Measurements from ENCODE around the gene TRH. TPM values are rescaled to one million over a fixed set of nuclear protein-coding genes. Genes with fewer than 3 reads are reported as not detected.
"Not testable (repeated sequence)": the region's sequence is repeated elsewhere in the genome, so short reads cannot be mapped to it uniquely, and the experiment has no call there.

The TRH gene
- total RNA-seq, 1 donor from 2014 or later = 1.1 TPM

GRCh38 chr3:129966876-129967275 is 7.6 kb upstream of the TRH start:
- DNase-seq = no peak

DNA sequence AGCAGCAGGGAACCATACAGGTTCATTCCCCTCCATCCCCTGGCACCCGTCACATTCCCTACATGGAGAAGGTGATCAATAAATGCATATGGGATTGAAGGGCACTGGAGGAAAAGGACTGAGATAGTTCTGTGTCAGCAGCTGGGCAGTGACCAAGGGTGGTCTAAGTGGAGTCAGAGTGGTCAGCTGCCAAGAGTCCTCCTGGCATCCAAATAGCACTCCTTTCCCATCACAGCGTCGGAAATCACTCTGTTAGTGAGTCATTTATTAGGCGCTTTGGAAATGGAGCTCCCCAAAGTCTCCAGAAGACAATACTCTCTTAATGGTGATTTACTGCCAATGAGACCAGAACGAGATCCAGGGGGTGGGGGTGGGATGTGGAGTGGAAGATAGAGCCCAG is 6.8 kb upstream of the TRH start:
- DNase-seq = no peak

DNA sequence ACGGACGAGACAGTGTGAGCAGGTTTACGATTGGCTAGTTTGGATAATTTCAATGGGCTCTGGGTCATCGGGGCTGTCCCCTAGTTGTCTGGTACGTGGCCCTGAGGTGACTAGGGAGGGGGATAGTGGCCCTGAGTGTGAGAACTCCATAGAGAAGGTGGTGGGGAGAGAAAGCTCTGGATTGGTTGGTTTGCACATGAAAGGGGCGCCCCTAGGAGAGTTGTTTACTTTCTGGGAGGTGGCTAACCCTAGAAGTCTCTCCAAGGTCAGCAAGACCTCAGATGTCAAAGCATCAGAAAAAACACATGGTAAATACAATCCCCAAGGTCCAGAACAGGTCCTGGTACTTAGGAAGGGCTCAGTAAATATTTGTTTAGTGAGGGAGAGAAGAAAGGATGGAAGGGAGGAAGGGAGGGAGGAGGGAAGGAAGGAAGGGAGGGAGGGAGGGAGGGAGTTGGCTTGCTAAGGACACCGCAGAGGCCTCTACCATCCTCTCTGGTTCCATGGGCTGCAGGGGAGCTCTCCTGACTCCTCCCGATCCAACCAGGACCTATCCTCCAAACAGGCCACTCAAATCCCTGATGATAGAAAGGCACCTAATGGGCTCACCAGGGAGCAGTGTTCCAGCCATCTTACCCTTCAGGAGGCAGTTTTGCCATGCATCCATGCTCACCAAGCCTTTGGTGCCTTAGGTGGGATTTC is 3.0 kb upstream of the TRH start:
- DNase-seq = no peak

DNA sequence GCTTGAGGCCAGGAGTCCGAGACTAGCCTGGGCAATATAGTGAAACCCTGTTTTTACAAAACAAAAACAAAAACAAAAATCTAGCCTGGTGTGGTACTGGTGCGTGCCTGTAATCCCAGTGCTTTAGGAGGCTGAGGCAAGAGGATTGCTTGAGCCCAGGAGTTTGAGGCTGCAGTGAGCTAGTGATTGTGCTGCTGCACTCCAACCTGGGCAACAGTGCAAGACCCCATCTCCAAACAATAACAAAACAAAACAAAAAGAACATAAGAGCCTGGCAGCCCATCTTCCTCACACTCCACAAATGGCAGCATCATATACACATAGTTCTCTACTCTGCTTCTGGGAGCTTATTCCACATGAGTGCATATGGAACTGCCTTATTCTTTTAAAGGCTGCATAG is 2.2 kb upstream of the TRH start:
- DNase-seq = no peak

GRCh38 chr3:129973853-129974563 is 512 bp upstream of the TRH start:
- DNase-seq = no peak

GRCh38 chr3:129974833-129975704 is 549 bp downstream of the TRH start:
- DNase-seq = no peak

DNA sequence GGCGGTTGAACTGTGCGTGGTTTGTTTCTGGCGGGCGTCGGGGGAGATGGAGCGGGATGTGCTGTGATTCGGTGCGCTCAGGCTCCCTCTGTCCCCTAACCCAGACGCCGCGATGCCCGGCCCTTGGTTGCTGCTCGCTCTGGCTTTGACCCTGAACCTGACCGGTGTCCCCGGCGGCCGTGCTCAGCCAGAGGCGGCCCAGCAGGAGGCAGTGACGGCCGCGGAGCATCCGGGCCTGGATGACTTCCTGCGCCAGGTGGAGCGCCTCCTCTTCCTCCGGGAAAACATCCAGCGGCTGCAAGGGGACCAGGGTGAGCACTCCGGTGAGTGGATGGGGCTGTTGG is 1.2 kb downstream of the TRH start:
- no peak for DNase-seq

DNA sequence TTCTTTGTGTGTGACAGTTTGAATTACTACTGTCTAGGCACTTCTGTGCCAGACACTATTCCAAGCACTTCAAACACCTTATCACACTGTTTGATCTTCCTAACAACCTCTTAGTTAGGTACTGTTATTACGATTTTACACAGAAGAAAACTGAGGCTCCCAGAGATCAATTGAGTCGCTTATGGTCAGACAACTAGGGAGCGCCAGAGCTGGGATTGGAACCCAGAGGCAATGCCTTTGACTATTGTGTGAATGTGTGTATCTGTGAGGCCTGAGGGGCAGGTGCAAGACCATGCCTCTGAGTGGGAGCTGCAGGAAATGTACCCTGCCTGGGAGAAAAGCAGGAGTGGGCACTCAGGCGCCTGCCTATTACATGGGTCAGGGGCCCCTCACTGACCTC is 1.8 kb downstream of the TRH start:
- no peak for DNase-seq

DNA sequence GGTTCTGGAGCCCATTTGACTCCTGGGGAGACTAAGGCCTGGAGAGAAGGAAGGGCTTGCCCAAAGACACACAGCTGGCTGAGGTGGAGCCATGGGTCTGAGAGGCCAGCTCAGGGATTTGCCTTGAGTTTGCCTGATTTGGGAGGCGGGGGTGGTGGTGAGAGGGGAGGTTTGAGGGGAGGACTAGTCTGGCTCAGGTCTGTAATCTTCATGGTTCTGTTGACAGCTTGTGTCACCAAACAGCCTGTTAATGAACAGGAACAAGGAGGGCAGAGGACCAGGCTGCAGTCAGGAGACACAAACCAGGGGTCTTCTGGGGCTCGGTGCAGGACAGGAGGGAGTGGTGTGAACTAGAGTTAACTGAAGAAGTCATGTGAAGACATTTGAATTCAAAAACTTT is 3.6 kb downstream of the TRH start:
- DNase-seq = no peak

GRCh38 chr3:129979905-129980304 is 5.4 kb downstream of the TRH start:
- DNase-seq = no peak

GRCh38 chr3:129983561-129983960 is 9.0 kb downstream of the TRH start:
- DNase-seq = no peak

DNA sequence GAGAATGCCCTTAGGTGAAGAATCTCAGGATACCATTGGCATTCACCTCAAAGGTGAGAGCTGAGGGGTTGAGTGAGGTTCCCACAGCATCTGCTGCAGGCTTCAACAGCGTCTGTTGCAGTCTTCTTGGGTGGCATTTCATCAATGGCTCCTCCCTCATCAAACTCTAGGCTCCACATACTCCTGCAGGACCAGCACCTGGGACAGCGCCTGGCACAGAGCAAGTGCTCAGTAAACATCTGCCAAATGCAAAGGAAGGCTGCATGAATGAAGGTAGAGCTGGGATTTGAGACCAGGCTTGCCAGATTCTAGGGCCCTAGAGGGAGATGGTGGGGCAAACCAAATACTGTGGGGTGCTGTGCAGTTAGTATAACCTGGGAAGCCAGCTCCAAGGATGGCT is 9.6 kb downstream of the TRH start:
- DNase-seq = no peak

- DNase-seq = no peak
These were observed 10.6 kb downstream of the TRH start for GRCh38 chr3:129985113-129985512.

DNA sequence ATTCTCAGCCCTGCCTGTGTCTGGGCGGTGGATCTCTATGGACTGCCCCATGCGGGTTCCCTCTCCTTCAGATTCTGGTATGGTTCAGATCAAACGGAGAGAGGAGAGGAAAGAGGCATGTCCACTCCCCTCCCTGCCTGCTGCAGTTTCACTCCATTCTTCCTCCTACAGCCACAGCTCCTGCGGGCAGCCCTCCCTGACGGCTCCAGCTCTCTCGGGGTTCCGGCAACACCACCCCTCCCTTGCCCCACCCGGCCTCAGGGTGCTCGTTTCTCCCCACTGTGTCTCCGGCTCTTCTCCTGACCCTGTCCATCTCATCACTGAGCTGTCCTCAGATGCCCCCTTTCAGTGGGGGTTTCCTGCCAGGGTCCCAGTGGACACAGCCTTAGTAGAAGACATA is 13.9 kb downstream of the TRH start:
- DNase-seq = no peak

DNA sequence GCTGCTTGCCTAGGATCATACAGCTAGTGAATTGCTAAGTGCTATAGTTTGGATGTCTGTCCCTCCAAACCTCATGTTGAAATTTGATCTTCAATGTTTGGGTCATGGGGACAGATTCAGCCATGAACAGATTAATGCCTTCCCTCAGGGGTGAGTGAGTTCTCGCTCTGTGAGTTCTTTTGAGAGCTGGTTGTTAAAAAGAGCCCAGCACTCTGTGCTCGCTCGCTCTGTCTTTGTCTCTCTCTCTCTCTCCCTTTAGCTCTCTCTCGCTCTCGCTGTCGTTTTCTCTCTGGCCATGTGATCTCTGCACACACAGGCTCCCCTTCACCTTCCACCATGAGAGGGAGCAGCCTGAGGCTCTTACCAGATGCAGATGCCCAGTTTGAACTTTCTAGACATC is 14.9 kb downstream of the TRH start:
- no peak for DNase-seq

- DNase-seq = no peak
These were observed 18.3 kb downstream of the TRH start for GRCh38 chr3:129992781-129993180.

DNA sequence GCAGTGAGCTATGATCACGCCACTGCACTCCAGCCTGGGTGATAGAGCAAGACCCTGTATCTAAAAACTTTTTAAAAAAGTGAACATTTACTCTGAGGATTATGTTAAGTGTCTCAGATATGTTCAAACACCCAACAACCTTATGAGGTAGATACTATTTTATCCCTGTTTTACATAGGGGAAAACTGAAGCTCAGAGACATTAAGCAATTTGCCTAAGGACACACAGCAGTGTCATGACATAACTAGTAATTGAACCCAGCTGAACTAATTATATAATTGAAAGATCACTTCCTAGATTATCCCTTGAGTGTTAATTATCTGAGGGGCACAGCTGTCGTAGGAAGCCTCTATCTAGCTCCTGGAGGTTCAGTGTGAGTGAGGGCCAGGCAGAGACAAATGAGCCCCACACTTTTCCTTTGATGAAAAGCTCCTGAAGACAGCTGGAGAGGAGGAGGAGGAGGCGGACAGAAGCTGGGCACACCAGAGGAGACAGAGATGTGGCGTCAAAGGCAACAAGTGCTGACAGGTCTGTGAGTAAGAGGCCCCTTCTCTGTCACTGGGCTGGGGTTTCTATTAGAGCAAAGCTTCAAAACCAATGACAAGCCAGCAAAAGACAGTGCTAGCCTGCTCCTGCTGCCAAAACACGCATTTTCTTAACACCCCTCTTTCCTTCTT is 20.5 kb downstream of the TRH start:
- peak; percentile 17 for DNase-seq

- no peak for DNase-seq
These were observed 21.6 kb downstream of the TRH start for GRCh38 chr3:129996073-129996472.

- DNase-seq = not testable (repeated sequence)
These were observed 24.7 kb downstream of the TRH start for GRCh38 chr3:129999176-129999575.

- not testable (repeated sequence) for DNase-seq
These were observed 28.4 kb downstream of the TRH start for GRCh38 chr3:130002666-130003598.

DNA sequence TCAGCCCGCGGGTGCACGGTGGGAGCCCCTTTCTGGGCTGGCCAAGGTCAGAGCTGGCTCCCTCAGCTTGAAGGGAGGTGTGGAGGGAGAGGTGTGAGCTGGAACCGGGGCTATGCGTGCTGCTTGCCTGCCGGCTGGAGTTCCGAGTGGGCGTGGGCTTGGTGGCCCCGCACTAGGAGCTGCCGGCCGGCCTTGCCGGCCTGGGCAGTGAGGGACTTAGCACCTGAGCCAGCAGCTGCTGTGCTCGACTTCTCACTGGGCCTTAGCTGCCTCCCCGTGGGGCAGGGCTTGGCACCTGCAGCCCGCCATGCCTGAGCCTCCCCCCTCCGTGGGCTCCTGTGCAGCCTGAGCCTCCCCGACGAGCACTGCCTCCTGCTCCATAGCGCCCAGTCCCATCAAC is 36.0 kb downstream of the TRH start:
- DNase-seq = no peak

DNA sequence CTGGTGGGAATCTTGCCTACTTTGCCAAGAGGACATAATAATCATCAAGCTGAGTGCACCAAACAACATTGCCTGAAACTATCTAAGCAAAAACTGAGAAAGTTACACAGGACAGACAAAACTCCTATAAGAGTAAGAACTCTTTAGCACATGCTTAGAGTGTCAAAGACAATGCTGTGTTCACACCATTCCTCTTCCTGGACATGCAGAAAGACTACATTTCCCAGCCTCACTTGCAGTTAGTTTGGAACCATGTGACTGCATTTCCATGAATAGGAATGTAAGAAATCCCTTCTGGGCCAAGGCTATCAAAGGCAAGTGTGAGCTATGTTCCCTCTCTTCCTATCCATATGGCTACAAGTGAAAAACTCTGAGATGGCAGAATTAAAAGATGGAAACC is 37.6 kb downstream of the TRH start:
- not testable (repeated sequence) for DNase-seq

Data from occipital lobe (tissue), 2 donors.